Body of pancreas (tissue), 4 donors: ENCODE data around the gene RAB30.

Source experiments
- CTCF ChIP-seq, 7 experiments: fragments of 450-650 bp in 4 of 7; fragments of 200-600 bp in 3 of 7; sonication (generic) in 3 of 7; IDR thresholded peaks; one replicate each; pipeline ENCODE4 v1.5.1; 2016 to 2019; ENCODE audit warnings: antibody characterized with exemption in 7 of 7
- POLR2A ChIP-seq, 3 donors: fragments of 450-650 bp; IDR thresholded peaks; one replicate each; pipeline ENCODE4 v1.6.1; 2016; ENCODE audit warnings: antibody characterized with exemption in 3 of 3, mild to moderate bottlenecking in 2 of 3

- TF ChIP-seq CTCF (IDR thresholded peaks at IDR 0.05) (no peak), POLR2A (IDR thresholded peaks at IDR 0.05) (no peak)
These were observed 51.7 kb downstream of the RAB30 start for GRCh38 chr11:83019888-83020579.
